Measurements from ENCODE around the gene PTEN. TPM values are rescaled to one million over a fixed set of nuclear protein-coding genes. Genes with fewer than 3 reads are reported as not detected.

PTEN gene
- total RNA-seq, 2 donors from 2014 or later: 36.6 to 54.3 TPM

GRCh38 chr10:87961314-87961713 lies 97.9 kb downstream of the PTEN start:
- Mint-ChIP-seq H3K36me3 (peaks cover 0 to 8% of the 10 kb centered on the region in 2 donors), H3K27ac (no peak overlapping the region), H3K9me3 (no peaks in the 10 kb centered on the region)
- ATAC-seq (no peak), DNase-seq (ENCODE audit: low spot score in 2 of 2) (no peak)

- ATAC-seq: no peak
- H3K27ac Mint-ChIP-seq: no peak overlapping the region
- H3K9me3 Mint-ChIP-seq: no peaks in the 10 kb centered on the region
- H3K36me3 Mint-ChIP-seq: peaks cover 0 to 3% of the 10 kb centered on the region in 2 donors
- no peak for DNase-seq (ENCODE audit: low spot score in 2 of 2)
Observed at GRCh38 chr10:87966459-87966858, 103.0 kb downstream of the PTEN start.

- DNase-seq (ENCODE audit: low spot score in 2 of 2) (no peak), ATAC-seq (no peak)
- Mint-ChIP-seq H3K9me3 (peaks cover 4 to 9% of the 10 kb centered on the region in 2 donors), H3K36me3 (peaks cover 0 to 6% of the 10 kb centered on the region in 2 donors), H3K27ac (no peak overlapping the region)
Observed at GRCh38 chr10:87973635-87974034, 110.2 kb downstream of the PTEN start.

GRCh38 chr10:87974130-87974529 lies 110.7 kb downstream of the PTEN start:
- H3K36me3 Mint-ChIP-seq: peaks cover 0 to 6% of the 10 kb centered on the region in 2 donors
- H3K9me3 Mint-ChIP-seq: peaks cover 4 to 9% of the 10 kb centered on the region in 2 donors
- H3K27ac Mint-ChIP-seq: no peak overlapping the region
- DNase-seq (ENCODE audit: low spot score in 2 of 2) (no peak), ATAC-seq (no peak)

- Mint-ChIP-seq H3K36me3 (peaks cover 0 to 6% of the 10 kb centered on the region in 2 donors), H3K9me3 (peaks cover 4 to 9% of the 10 kb centered on the region in 2 donors), H3K27ac (no peak overlapping the region)
- DNase-seq (ENCODE audit: low spot score in 2 of 2) (no peak), ATAC-seq (no peak)
Observed at GRCh38 chr10:87974769-87975168, 111.3 kb downstream of the PTEN start.

- no peak overlapping the region for H3K27ac Mint-ChIP-seq
- H3K36me3 Mint-ChIP-seq: peaks cover 0 to 6% of the 10 kb centered on the region in 2 donors
- DNase-seq (ENCODE audit: low spot score in 2 of 2) (no peak), ATAC-seq (no peak)
- peaks cover 4 to 9% of the 10 kb centered on the region in 2 donors for H3K9me3 Mint-ChIP-seq
Observed at GRCh38 chr10:87976101-87976743, 112.8 kb downstream of the PTEN start.

GRCh38 chr10:87978166-87978565 lies 114.7 kb downstream of the PTEN start:
- no peak for DNase-seq (ENCODE audit: low spot score in 2 of 2)
- H3K27ac Mint-ChIP-seq: no peak overlapping the region
- peaks cover 0 to 4% of the 10 kb centered on the region in 2 donors for H3K9me3 Mint-ChIP-seq
- no peaks in the 10 kb centered on the region for H3K36me3 Mint-ChIP-seq
- ATAC-seq: no peak

GRCh38 chr10:87979847-87980246 lies 116.4 kb downstream of the PTEN start:
- ATAC-seq (peak in 1 of 2 donors; percentile 40), DNase-seq (ENCODE audit: low spot score in 2 of 2) (no peak)
- Mint-ChIP-seq H3K9me3 (peaks cover 0 to 9% of the 10 kb centered on the region in 2 donors), H3K27ac (no peak overlapping the region), H3K36me3 (no peaks in the 10 kb centered on the region)

GRCh38 chr10:87983716-87984115 lies 120.3 kb downstream of the PTEN start:
- H3K9me3 Mint-ChIP-seq: peaks cover 0 to 5% of the 10 kb centered on the region in 2 donors
- H3K36me3 Mint-ChIP-seq: no peaks in the 10 kb centered on the region
- DNase-seq (ENCODE audit: low spot score in 2 of 2) (no peak), ATAC-seq (no peak)
- peak overlapping the region in 1 of 2 donors; percentile 1 for H3K27ac Mint-ChIP-seq

- no peak for DNase-seq (ENCODE audit: low spot score in 2 of 2)
- no peak overlapping the region for H3K27ac Mint-ChIP-seq
- no peaks in the 10 kb centered on the region for H3K36me3 Mint-ChIP-seq
- ATAC-seq: no peak
- peaks cover 0 to 5% of the 10 kb centered on the region in 2 donors for H3K9me3 Mint-ChIP-seq
Observed at GRCh38 chr10:87987206-87987605, 123.8 kb downstream of the PTEN start.

- DNase-seq (ENCODE audit: low spot score in 2 of 2) (no peak), ATAC-seq (no peak)
- H3K9me3 Mint-ChIP-seq: peaks cover 0 to 6% of the 10 kb centered on the region in 2 donors
- peaks cover 0 to 6% of the 10 kb centered on the region in 2 donors for H3K36me3 Mint-ChIP-seq
- no peak overlapping the region for H3K27ac Mint-ChIP-seq
Observed at GRCh38 chr10:87991946-87992345, 128.5 kb downstream of the PTEN start.

- H3K9me3 Mint-ChIP-seq: peaks cover 0 to 8% of the 10 kb centered on the region in 2 donors
- no peaks in the 10 kb centered on the region for H3K36me3 Mint-ChIP-seq
- no peak overlapping the region for H3K27ac Mint-ChIP-seq
- no peak for DNase-seq (ENCODE audit: low spot score in 2 of 2)
- no peak for ATAC-seq
Observed at GRCh38 chr10:88004451-88004850, 141.0 kb downstream of the PTEN start.

GRCh38 chr10:88006261-88006660 lies 142.8 kb downstream of the PTEN start:
- no peak for ATAC-seq
- no peak for DNase-seq (ENCODE audit: low spot score in 2 of 2)
- H3K27ac Mint-ChIP-seq: no peak overlapping the region
- no peaks in the 10 kb centered on the region for H3K36me3 Mint-ChIP-seq
- peaks cover 2 to 9% of the 10 kb centered on the region in 2 donors for H3K9me3 Mint-ChIP-seq

GRCh38 chr10:88008866-88009470 lies 145.5 kb downstream of the PTEN start:
- Mint-ChIP-seq H3K9me3 (peaks cover 9 to 15% of the 10 kb centered on the region in 2 donors), H3K36me3 (no peaks in the 10 kb centered on the region), H3K27ac (no peak overlapping the region)
- DNase-seq (ENCODE audit: low spot score in 2 of 2) (no peak), ATAC-seq (no peak)

GRCh38 chr10:88012641-88013040 lies 149.2 kb downstream of the PTEN start:
- DNase-seq (ENCODE audit: low spot score in 2 of 2): no peak
- no peaks in the 10 kb centered on the region for H3K36me3 Mint-ChIP-seq
- H3K9me3 Mint-ChIP-seq: peaks cover 7 to 9% of the 10 kb centered on the region in 2 donors
- no peak overlapping the region for H3K27ac Mint-ChIP-seq
- no peak for ATAC-seq

- ATAC-seq: no peak
- no peak overlapping the region for H3K27ac Mint-ChIP-seq
- no peak for DNase-seq (ENCODE audit: low spot score in 2 of 2)
- peaks cover 0 to 6% of the 10 kb centered on the region in 2 donors for H3K9me3 Mint-ChIP-seq
- peaks cover 0 to 6% of the 10 kb centered on the region in 2 donors for H3K36me3 Mint-ChIP-seq
Observed at GRCh38 chr10:88017781-88018180, 154.4 kb downstream of the PTEN start.

GRCh38 chr10:88019753-88020152 lies 156.3 kb downstream of the PTEN start:
- no peak for DNase-seq (ENCODE audit: low spot score in 2 of 2)
- Mint-ChIP-seq H3K27ac (no peak overlapping the region), H3K9me3 (peaks cover 0 to 6% of the 10 kb centered on the region in 2 donors), H3K36me3 (peaks cover 0 to 6% of the 10 kb centered on the region in 2 donors)
- ATAC-seq: no peak
